ENCODE results near the gene TENM3. TPM values are rescaled to one million over a fixed set of nuclear protein-coding genes. Genes with fewer than 3 reads are reported as not detected.

TENM3 gene
- total RNA-seq, 4 donors from 2014 or later: 0.64 to 5.5 (median 2.1) TPM

GRCh38 chr4:182292612-182293011 lies 49.4 kb downstream of the TENM3 start:
- H3K27me3 ChIP-seq: no peaks in the 10 kb centered on the region
- no peaks in the 10 kb centered on the region for H3K4me1 ChIP-seq
- intact Hi-C loops (cut with DNase I): no loop called here
- DNase-seq: no peak
- H3K4me3 ChIP-seq: no peak overlapping the region
- H3K9me3 ChIP-seq: no peaks in the 10 kb centered on the region
- 68 to 77% methylated on average over 3 to 4 of the region's 4 CpGs for WGBS, 2 donors
- no peaks in the 10 kb centered on the region for H3K36me3 ChIP-seq
- no peak for TF ChIP-seq POLR2A (IDR thresholded peaks at IDR 0.05)
- no peak for TF ChIP-seq CTCF (IDR thresholded peaks at IDR 0.05)
- H3K27ac ChIP-seq: no peak overlapping the region

GRCh38 chr4:182293691-182294255 lies 50.6 kb downstream of the TENM3 start:
- no peaks in the 10 kb centered on the region for H3K9me3 ChIP-seq
- no peak overlapping the region for H3K4me3 ChIP-seq
- H3K27me3 ChIP-seq: no peaks in the 10 kb centered on the region
- TF ChIP-seq CTCF (IDR thresholded peaks at IDR 0.05) (no peak), POLR2A (IDR thresholded peaks at IDR 0.05) (no peak)
- no peak overlapping the region for H3K27ac ChIP-seq
- no peak for DNase-seq
- no peaks in the 10 kb centered on the region for H3K4me1 ChIP-seq
- 72 to 76% methylated on average over 14 of the region's 14 CpGs for WGBS, 2 donors
- no peaks in the 10 kb centered on the region for H3K36me3 ChIP-seq
- intact Hi-C loops (cut with DNase I): no loop called here

DNA sequence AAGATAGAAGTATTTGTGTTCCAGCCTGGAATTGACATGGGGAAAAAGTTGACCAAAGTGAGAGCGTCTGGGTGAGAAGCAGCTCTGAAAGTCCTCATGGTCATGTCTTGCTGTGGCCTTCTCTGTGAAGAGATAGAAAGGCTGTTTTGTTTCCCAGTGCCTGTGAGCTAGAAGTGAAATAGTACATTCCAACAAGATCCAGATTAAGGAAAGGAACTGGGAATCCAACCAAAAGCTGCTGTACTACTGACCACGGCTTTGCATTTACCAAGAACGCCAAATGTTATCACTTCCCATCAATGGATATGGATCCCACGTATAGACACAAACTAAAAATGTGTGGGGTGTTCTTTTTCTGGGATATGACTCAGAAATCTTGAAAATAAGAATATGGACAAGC lies 51.2 kb downstream of the TENM3 start:
- Histone ChIP-seq H3K4me3 (no peak overlapping the region), H3K36me3 (no peaks in the 10 kb centered on the region), H3K27me3 (no peaks in the 10 kb centered on the region), H3K4me1 (no peaks in the 10 kb centered on the region), H3K9me3 (no peaks in the 10 kb centered on the region), H3K27ac (no peak overlapping the region)
- intact Hi-C loops (cut with DNase I): no loop called here
- TF ChIP-seq POLR2A (IDR thresholded peaks at IDR 0.05): no peak
- TF ChIP-seq CTCF (IDR thresholded peaks at IDR 0.05): no peak
- 71 to 73% methylated on average over 4 of the region's 4 CpGs for WGBS, 2 donors
- DNase-seq: no peak

GRCh38 chr4:182297659-182298058 lies 54.5 kb downstream of the TENM3 start:
- intact Hi-C loops (cut with DNase I): no loop called here
- Histone ChIP-seq H3K27ac (no peak overlapping the region), H3K36me3 (no peaks in the 10 kb centered on the region), H3K4me3 (no peak overlapping the region), H3K27me3 (no peaks in the 10 kb centered on the region), H3K4me1 (no peaks in the 10 kb centered on the region), H3K9me3 (no peaks in the 10 kb centered on the region)
- WGBS, 2 donors: 80% methylated on average over 9 of the region's 9 CpGs
- no peak for DNase-seq
- no peak for TF ChIP-seq CTCF (IDR thresholded peaks at IDR 0.05)
- TF ChIP-seq POLR2A (IDR thresholded peaks at IDR 0.05): no peak

DNA sequence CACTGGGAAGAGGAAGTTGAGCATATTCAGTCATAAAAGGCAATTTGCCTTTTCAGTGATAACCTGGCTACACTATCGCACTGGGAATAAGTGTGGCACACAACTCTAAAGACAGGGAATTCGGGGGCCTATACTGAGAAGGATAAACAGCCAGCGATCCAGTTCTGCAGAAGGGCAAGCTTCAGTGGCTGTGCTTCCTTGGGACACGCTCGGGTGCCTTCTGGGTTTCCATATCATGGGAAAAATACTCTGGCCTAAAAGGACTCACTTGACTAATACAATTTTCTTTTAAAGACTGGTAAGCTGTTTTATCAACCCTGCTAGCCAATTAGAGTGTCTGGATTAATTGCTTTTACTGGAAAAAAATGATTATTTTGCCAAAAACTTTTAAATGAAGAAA lies 58.5 kb downstream of the TENM3 start:
- DNase-seq: no peak
- Histone ChIP-seq H3K9me3 (no peaks in the 10 kb centered on the region), H3K4me3 (no peak overlapping the region), H3K27me3 (no peaks in the 10 kb centered on the region), H3K27ac (no peak overlapping the region), H3K4me1 (no peaks in the 10 kb centered on the region), H3K36me3 (no peaks in the 10 kb centered on the region)
- 75 to 80% methylated on average over 5 of the region's 5 CpGs for WGBS, 2 donors
- intact Hi-C loops (cut with DNase I): no loop called here
- no peak for TF ChIP-seq POLR2A (IDR thresholded peaks at IDR 0.05)
- no peak for TF ChIP-seq CTCF (IDR thresholded peaks at IDR 0.05)

Measured in esophagus squamous epithelium (tissue), 5 donors.